Activated CD4-positive, alpha-beta T cell treated with anti-CD3 and anti-CD28 coated beads, Interleukin-2, amount 50 U/mL, for 1 hour (primary cell): ENCODE results near the gene ADAMTS15.

Experiments used
- DNase-seq: peaks from one replicate; pipeline ENCODE4 v3.0.0-alpha.2; 2020

ADAMTS15 gene

DNA sequence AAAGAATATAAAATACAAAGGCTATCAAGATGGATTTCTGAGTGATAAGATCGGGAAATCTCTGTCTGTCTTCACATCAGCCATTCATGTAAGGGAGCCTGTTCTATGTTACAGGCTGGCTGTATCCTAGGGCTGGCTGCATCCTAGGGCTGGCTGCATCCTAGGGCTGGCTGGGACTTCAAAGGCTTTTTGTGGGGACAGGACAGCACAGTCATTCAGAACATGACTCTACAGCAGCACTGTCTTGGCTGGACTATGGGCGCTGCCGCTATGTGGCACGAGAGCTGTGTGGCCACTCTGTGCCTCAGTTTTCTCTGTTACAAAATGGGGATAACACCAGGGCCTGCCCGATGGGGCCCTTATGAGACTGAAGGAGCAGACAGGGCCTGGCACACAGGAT lies 30.2 kb upstream of the ADAMTS15 start:
- DNase-seq: no peak

DNA sequence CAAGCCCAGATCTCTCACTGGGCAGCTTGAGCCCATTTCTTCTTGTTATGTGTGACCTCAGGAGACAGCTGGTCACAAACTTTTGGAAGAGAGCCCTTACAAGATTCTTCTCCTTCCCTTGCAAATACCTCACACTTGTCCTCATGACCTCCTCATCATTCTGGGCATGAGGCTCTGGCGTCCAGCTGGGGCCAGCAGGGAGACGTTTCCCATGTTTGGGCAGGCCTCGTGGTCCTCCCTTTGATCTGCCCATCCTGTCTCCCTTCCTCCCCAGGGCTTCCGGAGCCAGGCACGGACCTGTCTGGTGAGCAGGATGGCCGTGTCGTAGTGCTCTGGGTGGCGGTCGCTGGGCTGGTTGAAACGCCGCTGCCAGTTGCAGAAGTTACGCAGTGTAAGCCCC lies 29.7 kb upstream of the ADAMTS15 start:
- no peak for DNase-seq

DNA sequence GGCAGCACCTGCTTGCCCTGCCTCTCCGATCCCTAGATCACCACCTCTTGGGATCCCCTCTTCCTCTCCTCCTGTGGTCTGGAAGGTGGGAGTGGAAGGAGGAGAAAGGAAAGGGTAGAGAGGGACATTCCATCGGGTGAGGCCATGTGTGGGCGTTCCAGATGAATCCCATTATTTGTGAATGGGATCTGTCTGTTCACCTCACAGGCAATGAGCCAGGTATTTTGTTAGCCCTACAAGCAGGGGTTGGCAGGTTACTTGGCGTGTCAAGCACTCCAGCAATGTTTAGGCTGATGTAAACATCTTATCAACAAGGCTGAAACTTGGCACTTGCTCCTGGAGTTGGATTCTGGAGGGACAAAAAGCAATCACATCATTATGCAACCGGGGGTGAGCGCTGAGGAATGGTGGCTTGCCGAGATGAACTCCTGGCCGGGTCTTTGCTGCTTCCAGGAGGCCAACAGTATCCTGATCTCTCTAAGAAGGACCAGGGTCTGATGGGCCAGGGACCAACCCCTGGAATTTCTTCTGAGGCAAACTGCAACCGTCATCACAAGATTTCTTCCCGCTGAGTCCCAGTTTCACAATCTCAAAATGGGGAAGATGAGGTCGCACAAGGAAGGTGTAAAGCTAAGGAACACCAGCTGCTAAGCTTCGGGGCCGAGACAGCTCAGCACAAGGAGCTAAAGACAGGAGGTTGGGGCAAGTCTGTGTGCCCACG lies 27.8 kb upstream of the ADAMTS15 start:
- no peak for DNase-seq

- DNase-seq: no peak
These were observed 27.3 kb upstream of the ADAMTS15 start for GRCh38 chr11:130421199-130421585.

GRCh38 chr11:130421697-130422096 lies 26.7 kb upstream of the ADAMTS15 start:
- no peak for DNase-seq

GRCh38 chr11:130422251-130422995 lies 26.0 kb upstream of the ADAMTS15 start:
- DNase-seq: no peak

DNA sequence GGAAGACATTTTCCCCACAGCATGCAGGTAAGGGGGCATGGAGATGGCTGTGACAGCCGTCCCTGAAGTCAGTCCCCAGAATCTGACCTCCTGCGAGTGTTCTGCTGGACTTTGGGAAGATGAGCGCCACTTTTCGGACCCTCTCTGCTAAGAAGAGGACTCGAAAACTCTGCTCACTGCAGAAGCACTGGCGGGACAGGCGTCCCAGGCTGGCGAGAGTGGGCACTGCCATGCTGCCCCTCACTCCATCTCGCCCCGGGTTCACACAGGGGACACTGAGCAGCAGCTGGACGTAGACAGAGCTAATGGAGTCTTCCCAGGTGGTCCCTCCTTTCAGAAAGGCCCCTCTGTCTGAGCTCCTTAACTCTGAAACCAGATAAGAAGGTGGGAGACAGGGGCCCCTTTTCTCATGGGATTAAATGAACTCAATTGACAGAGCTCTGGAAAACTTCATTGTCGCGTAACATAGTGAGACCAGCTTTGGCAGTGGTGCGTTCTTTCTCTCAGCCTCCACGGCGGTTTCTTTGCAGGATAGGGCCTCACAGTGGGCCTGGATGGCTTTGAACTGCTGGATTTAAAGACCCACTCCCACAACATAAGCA lies 24.8 kb upstream of the ADAMTS15 start:
- no peak for DNase-seq

DNA sequence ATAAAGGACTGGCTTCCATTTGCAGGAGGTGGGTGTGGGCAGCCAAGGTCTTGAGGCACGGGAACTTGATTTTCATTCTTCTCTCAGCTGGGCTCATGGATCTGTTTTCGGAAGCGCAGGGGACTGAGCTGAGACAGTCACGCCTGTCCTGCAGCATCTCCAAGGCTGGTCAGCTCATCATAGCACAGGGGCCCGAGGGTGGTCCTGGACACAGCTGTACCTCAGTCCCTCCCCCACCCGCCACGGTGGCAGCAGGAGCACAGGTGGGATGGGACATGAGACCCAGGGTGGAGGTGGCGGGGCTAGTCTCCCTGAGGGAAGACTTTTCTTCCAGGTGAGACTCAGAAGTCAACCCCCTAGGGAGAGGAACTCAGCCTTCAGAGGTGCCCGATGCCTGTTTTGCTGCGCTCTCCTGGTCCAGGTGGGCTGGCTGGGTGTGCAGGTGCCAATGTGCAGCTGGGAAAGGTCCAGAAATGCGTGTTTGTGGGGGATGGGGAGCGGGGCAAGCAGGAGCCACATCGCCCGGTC lies 23.8 kb upstream of the ADAMTS15 start:
- no peak for DNase-seq

DNA sequence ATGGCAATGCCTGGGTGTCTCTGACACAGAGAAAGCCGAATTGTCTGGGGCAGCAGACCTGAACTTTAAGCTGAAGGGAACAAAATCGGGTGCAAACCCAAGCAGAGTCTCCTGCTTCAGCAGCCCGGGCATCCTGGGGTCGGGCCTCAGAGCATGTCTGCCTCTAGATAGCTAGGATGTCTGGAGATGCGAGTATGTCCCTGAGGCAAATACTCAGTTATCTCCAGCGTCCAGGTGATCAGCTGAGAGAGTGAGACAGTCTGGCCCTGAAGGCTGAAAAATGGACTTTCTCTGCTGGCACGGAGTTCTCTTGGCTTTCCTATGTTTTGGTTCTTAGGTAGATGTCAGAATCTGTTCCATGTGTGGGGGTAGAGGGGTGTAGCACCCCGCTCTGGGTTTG lies 23.3 kb upstream of the ADAMTS15 start:
- DNase-seq: no peak

DNA sequence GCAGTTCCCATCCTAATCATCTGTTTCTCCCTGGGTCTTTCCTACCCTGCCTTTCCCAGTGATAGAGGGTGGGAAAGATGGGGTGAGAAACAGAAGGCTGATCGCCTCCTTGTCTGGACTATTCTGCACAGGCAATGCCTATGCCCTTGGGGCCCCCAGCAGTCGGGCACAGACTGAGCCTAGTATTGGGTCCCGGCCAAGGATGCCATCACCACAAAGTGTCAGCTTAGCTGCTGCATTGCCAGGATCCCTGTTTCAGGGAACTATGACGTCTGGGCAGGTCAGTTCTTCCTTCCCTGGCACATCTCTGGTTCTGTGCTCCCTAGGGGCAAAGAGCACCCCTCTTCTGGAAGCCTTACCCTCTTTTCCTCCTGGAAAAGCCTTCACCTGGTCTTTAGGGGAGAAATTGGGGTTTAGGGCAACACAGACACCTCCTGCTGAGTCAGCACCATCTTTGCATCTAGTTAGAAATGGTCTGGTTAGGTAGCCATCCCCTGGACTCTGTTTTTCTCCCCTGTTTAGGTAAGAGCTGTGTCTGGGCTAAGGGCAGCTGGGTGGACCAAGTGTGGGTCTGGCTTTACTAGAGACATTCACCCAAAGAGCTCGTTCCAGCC lies 22.1 kb upstream of the ADAMTS15 start:
- no peak for DNase-seq

DNA sequence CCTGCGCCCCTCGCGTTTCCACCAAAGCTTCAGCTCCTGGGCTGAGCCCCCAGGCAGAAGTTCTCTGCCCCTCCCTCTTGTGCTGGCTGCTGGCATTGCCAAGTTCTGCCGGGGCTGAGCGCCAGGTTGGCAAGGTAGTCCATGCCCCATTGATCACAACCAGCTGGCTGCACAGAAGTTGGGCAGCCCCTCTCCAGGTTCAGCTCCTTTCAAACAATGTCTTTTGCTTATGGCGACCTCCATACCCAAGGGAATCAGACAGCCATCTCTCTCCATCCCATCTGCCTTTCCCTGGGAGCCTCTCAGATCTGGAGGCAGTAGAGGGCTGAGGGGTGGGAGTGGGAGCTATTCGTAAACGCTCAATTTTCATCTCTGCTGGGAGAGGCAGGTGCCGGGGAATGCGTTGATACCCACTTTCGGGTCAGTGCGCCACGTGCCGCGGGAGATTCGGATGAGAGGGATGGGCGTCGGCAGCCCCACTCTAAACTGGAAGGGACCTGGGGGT lies 21.6 kb upstream of the ADAMTS15 start:
- DNase-seq: no peak

GRCh38 chr11:130427581-130428315 lies 20.7 kb upstream of the ADAMTS15 start:
- DNase-seq: no peak

DNA sequence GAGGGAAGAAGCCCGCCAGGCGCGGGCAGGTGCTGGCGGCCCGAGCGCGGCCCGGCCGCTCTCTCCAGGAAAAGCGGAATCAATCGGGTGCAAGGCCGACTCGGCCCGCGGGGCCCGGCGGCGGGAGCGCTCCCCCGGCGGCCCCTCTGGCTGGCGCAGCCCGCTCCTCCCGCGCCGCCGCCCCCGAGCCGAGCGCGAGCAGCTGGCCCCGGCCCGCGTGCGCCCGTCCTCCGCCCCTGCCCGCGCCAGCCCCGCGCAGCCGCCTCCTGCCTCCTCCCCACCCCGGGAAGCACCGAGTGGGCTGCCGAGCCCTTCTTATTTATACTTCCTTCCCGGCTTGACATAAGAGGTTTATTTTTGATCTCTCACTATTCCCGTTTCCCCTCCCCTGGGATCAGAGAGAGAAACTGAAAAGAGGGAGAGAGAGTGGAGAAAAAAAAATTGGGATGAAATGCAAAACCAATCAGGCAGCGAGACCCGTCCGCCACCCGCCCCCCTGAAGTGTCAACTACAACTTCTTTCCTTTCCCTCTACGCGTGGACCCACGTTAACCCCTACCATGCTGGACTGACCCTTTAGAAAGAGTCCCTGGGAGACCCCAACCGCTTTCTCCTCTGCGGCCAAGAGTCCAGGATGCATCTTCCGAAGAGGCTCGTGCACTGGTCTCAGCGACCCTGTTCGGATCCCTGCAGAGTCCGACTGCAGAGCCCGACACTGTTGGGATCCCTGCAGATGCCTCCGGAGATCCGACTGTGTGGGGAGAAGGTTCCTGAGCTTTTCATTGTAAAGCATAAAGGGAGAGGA lies 19.9 kb upstream of the ADAMTS15 start, which contains the start of gene ADAMTS8:
TSS of gene ADAMTS8 (minus strand) at position 294 of the 804 bp plus-strand sequence. CDS start 323 bp downstream, outside the sequence.
- DNase-seq: no peak

GRCh38 chr11:130429120-130429681 lies 19.2 kb upstream of the ADAMTS15 start:
- DNase-seq: no peak

GRCh38 chr11:130429983-130430382 lies 18.5 kb upstream of the ADAMTS15 start:
- no peak for DNase-seq

DNA sequence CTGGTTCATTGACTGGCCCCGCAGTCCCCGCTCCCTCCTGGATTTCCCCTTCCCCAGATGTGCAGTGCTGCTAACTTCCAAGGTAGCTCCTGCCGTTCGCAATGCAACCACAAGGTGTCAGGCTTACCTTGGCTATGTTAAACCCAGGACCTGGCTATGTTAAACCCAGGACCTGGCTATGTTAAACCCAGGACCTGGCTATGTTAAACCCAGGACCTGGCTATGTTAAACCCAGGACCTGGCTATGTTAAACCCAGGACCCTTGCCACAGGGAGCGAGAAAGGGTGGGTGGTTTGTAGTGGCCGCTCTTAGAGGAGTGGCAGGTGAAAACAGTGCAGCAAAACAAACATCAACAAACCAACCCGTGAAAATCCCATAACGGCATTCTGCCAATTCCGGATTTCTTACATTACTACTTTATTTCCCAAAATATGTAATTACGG lies 17.1 kb upstream of the ADAMTS15 start:
- peak; percentile 65 for DNase-seq

DNA sequence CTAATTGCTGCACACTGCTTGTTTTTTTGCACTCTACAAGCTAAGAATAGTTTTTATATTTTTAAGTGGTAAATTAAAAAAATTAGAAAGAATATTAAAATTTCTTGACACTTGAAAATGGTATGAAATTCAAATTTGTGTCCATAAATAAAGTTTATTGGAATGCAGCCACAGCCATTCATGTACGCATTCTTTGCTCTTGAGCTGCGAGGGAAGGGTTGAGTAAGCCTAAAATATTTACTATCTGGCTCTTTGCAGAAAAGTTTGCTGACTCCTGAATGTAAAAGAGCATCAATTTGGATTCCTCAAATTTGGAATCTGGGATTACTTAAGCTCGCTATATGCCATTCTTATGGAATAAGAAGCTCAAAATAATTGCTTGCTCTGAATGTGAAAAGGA lies 16.6 kb upstream of the ADAMTS15 start:
- DNase-seq: no peak

DNA sequence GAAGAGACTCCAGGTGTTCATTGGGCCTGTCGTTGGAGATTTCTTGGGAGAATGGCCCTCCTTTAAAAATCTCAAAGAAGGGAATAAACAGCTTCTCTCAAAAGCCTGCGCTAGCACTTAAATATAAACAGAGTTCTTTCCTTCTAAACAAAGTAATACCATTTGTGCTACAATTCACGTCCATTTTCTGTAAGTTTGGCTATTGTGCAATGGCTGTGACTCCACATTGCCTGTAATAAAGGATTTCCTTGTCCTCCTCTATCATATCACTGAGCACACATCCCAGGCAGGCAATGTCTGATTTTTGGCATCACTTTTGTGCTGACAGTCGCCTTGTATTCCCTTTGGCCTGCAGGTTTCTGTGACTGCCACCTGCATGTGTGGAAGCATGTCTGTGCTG lies 15.1 kb upstream of the ADAMTS15 start:
- no peak for DNase-seq

DNA sequence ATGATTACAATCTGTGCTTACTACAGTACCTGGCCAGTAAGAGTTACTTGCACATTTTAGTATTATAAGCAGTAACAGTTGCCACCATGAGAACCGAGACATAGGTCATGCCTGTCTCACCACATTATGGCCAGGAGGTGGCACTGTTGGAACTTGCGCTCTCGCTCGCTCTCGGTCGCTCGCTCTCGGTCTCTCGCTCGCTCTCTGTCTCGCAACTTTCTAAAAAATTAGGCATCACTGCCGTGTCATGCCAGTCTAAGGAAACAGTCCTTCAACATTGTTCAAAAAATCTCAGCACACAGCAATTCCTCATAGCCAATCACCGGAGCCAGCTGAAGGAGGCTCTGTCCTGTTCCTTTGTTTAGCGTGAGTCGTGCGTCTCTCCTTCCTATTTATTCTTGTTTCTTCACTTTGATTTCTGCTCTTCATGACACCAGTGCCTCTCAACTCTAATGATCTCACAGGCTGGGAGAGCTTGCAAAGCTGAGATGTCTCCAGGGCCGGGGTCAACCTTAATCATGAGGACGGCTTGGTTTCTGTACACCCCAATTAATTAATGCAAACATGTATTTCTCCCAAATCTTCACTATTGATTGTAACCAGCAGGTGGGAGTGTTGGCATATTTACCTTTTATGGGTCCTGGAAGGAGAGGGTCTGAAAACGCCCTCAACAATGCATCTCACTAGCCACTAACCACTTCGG lies 13.8 kb upstream of the ADAMTS15 start:
- DNase-seq: peak; percentile 56

DNA sequence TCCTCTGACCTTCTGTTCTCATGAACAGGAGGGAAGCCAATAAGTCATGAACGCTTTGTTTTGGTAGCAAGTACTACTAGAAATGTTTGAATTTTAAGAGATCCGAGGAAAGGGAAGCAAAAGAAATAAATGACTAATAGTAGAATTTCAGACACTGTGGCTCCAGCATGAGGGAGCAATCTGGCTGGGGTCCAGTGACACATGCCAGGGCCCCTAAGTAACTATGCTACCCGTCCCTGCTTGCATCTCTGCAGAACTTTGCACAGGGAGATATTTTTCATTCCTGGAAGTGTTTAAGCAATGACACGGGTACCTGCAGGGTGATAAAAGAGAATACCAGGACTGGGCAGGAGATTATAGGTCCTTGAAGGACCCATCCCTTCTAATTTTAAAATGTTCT lies 12.8 kb upstream of the ADAMTS15 start:
- no peak for DNase-seq
